ENCODE measurements around the gene BIRC3.

- no peak for TF ChIP-seq EZH2 (IDR thresholded peaks at IDR 0.05; ENCODE audit: low read length)
- TF ChIP-seq, protein P1, sequence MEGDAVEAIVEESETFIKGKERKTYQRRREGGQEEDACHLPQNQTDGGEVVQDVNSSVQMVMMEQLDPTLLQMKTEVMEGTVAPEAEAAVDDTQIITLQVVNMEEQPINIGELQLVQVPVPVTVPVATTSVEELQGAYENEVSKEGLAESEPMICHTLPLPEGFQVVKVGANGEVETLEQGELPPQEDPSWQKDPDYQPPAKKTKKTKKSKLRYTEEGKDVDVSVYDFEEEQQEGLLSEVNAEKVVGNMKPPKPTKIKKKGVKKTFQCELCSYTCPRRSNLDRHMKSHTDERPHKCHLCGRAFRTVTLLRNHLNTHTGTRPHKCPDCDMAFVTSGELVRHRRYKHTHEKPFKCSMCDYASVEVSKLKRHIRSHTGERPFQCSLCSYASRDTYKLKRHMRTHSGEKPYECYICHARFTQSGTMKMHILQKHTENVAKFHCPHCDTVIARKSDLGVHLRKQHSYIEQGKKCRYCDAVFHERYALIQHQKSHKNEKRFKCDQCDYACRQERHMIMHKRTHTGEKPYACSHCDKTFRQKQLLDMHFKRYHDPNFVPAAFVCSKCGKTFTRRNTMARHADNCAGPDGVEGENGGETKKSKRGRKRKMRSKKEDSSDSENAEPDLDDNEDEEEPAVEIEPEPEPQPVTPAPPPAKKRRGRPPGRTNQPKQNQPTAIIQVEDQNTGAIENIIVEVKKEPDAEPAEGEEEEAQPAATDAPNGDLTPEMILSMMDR (optimal IDR thresholded peaks at IDR 0.05 in 1 of 3, IDR thresholded peaks at IDR 0.05 in 1 of 3, conservative IDR thresholded peaks at IDR 0.05 in 1 of 3; ENCODE audit: extremely low read depth in 1 of 3, insufficient read depth in 2 of 3, low read length in 3 of 3) = no peak
Observed at GRCh38 chr11:102360681-102361080, 43.4 kb downstream of the BIRC3 start.

All from keratinocyte (primary cell).